HG02623 (cell line): ENCODE measurements around the gene NOXA1.
"Not testable (repeated sequence)": the region's sequence is repeated elsewhere in the genome, so short reads cannot be mapped to it uniquely, and the experiment has no call there.

Experiments used
- ATAC-seq: cut with Tn5 transposase; IDR thresholded peaks from one replicate; pipeline ENCODE4 v1.9.1; 2021; ENCODE audit warnings: moderate library complexity; ENCODE audit not compliant: unreplicated experiment

Gene NOXA1

GRCh38 chr9:137439158-137439714 is 16.0 kb downstream of the NOXA1 start:
- no peak for ATAC-seq

GRCh38 chr9:137441289-137441934 is 18.2 kb downstream of the NOXA1 start, which contains the start of gene ENTPD8:
Gene ENTPD8 (minus strand): TSS chr9:137441357. CDS start chr9:137438285, 3,072 bp downstream.
- no peak for ATAC-seq

- no peak for ATAC-seq
These were observed 18.7 kb downstream of the NOXA1 start for GRCh38 chr9:137441935-137442321.

GRCh38 chr9:137444106-137444790 is 21.1 kb downstream of the NOXA1 start:
- no peak for ATAC-seq

- ATAC-seq, result no peak
These were observed 22.1 kb downstream of the NOXA1 start for GRCh38 chr9:137445275-137445807.

- no peak for ATAC-seq
These were observed 22.8 kb downstream of the NOXA1 start for GRCh38 chr9:137445930-137446431.

GRCh38 chr9:137446851-137447471 is 23.8 kb downstream of the NOXA1 start:
- no peak for ATAC-seq

GRCh38 chr9:137447722-137448601 is 24.8 kb downstream of the NOXA1 start:
- ATAC-seq, result no peak

GRCh38 chr9:137448602-137448962 is 25.4 kb downstream of the NOXA1 start:
- no peak for ATAC-seq

GRCh38 chr9:137449081-137449844 is 26.1 kb downstream of the NOXA1 start:
- ATAC-seq, result no peak

GRCh38 chr9:137449931-137450538 is 26.8 kb downstream of the NOXA1 start:
- ATAC-seq, result no peak

GRCh38 chr9:137450539-137451222 is 27.5 kb downstream of the NOXA1 start:
- ATAC-seq, result not testable (repeated sequence)

GRCh38 chr9:137451264-137452005 is 28.2 kb downstream of the NOXA1 start:
- ATAC-seq, result not testable (repeated sequence)

- no peak for ATAC-seq
These were observed 29.0 kb downstream of the NOXA1 start for GRCh38 chr9:137452006-137452760.

- no peak for ATAC-seq
These were observed 29.8 kb downstream of the NOXA1 start for GRCh38 chr9:137452761-137453642.

GRCh38 chr9:137453643-137454081 is 30.5 kb downstream of the NOXA1 start:
- no peak for ATAC-seq
